Epithelial cell of esophagus (primary cell): Measurements from ENCODE around the gene ANO5.
A peak's percentile ranks its signal among the peaks of the same experiment; 100 is the strongest.

Source experiments
- DNase-seq: peaks from one replicate; pipeline ENCODE4 v3.0.0; 2010; ENCODE audit warnings: low read depth
- H3K4me3 ChIP-seq: 2 replicates; pipeline ENCODE4 v1.5.1; 2011; ENCODE audit warnings: mild to moderate bottlenecking, low read length, control low read depth
- TF ChIP-seq, protein P1 (sequence below): IDR thresholded peaks from 2 replicates; pipeline ENCODE4 v1.5.1; 2011; ENCODE audit warnings: low read depth, mild to moderate bottlenecking, low read length, control low read depth, inconsistent platforms; ENCODE audit not compliant: insufficient read depth; ENCODE audit errors: missing control alignments

Gene ANO5

DNA sequence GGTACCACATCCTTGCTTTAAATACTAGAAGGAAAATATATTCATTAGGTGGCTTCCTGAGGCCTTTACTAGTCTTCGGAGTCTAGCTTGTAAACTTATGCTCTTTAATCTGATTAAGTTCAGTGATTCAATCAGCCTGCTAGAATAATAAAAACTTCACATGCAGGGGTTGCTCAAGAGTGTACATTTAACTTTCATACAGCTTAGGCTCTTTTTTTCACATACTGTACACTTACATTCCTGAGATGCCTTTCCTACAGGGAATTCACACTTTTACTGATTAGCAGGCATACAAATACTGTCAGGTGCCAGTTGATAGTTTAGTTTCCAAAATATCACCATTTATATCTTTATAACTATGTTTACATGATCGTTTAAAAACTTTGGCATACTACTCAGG lies 3.2 kb upstream of the ANO5 start:
- no peak for DNase-seq
- no peak overlapping the region for H3K4me3 ChIP-seq
- TF ChIP-seq, protein P1, sequence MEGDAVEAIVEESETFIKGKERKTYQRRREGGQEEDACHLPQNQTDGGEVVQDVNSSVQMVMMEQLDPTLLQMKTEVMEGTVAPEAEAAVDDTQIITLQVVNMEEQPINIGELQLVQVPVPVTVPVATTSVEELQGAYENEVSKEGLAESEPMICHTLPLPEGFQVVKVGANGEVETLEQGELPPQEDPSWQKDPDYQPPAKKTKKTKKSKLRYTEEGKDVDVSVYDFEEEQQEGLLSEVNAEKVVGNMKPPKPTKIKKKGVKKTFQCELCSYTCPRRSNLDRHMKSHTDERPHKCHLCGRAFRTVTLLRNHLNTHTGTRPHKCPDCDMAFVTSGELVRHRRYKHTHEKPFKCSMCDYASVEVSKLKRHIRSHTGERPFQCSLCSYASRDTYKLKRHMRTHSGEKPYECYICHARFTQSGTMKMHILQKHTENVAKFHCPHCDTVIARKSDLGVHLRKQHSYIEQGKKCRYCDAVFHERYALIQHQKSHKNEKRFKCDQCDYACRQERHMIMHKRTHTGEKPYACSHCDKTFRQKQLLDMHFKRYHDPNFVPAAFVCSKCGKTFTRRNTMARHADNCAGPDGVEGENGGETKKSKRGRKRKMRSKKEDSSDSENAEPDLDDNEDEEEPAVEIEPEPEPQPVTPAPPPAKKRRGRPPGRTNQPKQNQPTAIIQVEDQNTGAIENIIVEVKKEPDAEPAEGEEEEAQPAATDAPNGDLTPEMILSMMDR, result no peak

DNA sequence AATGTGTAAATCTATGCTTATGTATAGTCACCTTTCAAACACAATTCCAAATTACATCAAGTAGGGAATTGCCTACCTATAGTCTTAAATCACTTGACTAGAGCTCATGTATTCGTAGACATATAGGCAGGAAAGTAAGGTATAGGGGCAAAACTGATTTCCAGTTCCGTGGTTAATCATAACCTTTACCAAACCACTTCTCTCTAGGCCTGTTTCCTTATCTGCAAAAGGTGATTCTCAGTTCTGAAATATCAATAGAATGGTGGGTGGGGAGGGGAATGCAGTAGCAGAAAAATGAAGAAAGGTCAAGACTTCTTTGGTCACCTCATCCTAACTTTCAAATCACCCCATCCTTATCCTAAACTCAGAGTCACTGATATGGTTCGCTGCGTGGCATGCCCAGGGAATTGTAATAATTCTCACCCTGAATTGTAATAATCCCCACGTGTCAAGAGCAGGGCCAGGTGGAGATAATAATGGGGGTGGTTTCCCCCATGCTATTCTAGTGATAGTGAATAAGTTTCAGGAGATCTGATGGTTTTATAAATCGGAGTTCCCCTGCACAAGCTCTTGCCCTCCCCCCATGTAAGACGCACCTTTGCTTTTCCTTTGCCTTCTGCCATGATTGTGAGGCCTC lies 1.9 kb upstream of the ANO5 start:
- H3K4me3 ChIP-seq, result no peak overlapping the region
- no peak for DNase-seq
- TF ChIP-seq, protein P1, result no peak

DNA sequence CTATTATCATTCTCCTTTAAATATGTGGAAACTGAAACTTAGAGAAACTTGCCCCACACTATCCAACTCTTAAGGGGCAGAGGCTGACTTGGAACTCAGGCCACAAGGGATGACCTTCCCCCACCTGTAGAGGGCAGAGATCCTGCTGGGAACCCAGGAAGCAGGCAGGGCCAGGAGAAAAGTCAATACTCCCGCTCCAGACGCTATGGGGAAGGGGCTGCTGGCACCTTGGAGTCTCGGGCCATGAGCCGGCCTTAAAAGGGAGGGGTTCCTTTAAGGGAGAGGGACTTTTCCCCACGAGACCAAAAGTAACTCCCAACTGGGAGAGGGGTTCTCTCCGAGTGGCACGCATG lies 620 bp upstream of the ANO5 start:
- no peak for DNase-seq
- no peak overlapping the region for H3K4me3 ChIP-seq
- TF ChIP-seq, protein P1, result peak; percentile 8

DNA sequence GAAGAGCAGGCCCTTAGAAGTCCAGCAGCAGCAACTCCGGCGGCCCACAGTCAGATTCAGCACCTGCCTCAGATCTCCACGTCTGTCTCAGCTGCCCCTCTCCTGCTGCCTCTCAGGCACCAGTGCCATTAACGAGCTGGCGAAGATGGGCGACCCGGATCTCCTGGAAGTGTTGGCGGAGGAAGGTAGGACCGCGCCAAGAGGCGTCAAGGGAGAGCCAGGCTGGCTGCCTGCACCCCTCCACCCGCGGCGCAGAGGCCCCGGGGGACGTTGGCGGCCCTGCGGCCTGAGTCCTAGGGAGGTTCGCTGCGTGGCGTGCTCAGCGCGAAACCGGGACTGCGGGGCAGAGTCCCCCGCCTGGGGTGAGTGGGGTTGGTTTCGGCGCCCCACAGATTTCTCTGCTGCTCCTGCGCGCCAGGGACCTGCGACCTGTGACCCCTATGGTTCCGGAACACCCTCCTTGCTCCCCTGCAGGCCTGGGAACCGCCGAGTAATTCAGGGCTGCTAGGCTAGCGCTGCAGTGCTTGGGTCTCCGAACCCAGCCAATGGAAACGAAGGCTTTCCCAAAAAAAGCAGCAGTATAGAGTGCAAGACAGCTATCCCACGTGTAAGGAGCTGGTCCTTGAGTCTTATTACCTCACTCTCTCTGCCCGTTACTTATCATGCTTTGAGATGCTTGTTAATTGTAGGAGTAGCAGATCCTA lies 615 bp downstream of the ANO5 start:
- TF ChIP-seq, protein P1, result no peak
- DNase-seq, result no peak
- no peak overlapping the region for H3K4me3 ChIP-seq

DNA sequence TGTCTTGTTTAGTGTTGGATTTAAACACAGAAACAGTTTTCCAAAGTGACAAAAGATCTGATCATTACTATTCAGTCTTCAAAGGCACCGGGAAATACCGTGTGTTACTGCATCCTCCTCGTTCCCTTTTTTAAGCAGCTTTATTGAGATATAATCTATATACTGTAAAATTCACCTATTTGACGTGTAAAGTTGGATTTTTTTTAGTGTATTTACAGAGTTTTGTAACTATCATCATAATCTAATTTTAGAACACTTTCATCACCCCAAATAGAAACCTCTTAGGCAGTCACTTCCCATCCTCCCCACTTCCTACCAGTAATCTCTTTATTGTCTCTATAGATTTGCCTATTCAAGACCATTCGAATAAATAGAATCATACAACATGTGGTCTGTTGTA lies 1.4 kb downstream of the ANO5 start:
- TF ChIP-seq, protein P1, result no peak
- DNase-seq, result no peak
- no peak overlapping the region for H3K4me3 ChIP-seq

DNA sequence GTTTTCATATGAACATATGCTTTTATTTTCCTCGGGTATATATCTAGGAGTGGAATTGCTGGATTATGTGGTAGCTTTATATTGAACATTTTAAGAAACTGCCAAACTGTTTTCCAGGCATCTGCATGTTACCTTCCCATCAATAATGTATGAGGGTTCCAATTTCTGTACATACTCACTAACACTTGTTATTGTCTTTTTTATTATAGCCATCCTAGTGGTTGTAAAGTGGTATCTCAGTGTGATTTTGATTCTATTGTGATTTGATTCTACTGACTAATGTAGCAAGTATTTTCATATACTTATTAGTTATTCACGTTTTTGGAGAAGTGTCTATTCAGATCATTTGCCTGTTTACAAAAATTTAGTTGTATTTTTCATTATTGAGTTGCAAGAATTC lies 2.0 kb downstream of the ANO5 start:
- H3K4me3 ChIP-seq, result no peak overlapping the region
- no peak for DNase-seq
- TF ChIP-seq, protein P1, result no peak
